Daoy (cell line): Measurements from ENCODE around the gene KRTDAP. TPM values are rescaled to one million over a fixed set of nuclear protein-coding genes. Genes with fewer than 3 reads are reported as not detected.

Experiments
- DNase-seq: peaks from one replicate; pipeline ENCODE4 v3.0.0-alpha.2; 2015; ENCODE audit warnings: low read depth
- total RNA-seq: library from RNA; depleted of rRNA; stranded (reverse); fragments of >200 nt; shearing (Covaris generic); gene quantifications from 2 replicates; pipeline ENCODE4 v1.2.3, GENCODE V29; 2014; rRNA removed

The KRTDAP gene
- total RNA-seq, 1 experiment from 2014 or later, result not detected

GRCh38 chr19:35454663-35455062 lies 35.6 kb downstream of the KRTDAP start:
- no peak for DNase-seq

GRCh38 chr19:35451338-35452096 lies 38.7 kb downstream of the KRTDAP start:
- no peak for DNase-seq

GRCh38 chr19:35449359-35450043 lies 40.8 kb downstream of the KRTDAP start:
- peak; percentile 38 for DNase-seq

GRCh38 chr19:35447606-35448469 lies 42.4 kb downstream of the KRTDAP start, which contains the start of gene FFAR2:
TSS of gene FFAR2 (plus strand) at chr19:35448257. CDS start at chr19:35449715, 1,458 bp downstream.
- no peak for DNase-seq

GRCh38 chr19:35445826-35446593 lies 44.3 kb downstream of the KRTDAP start:
- DNase-seq, result no peak

GRCh38 chr19:35444735-35445134 lies 45.5 kb downstream of the KRTDAP start:
- no peak for DNase-seq

- DNase-seq, result no peak
Observed at GRCh38 chr19:35442091-35442490, 48.2 kb downstream of the KRTDAP start.

- no peak for DNase-seq
Observed at GRCh38 chr19:35439921-35440320, 50.3 kb downstream of the KRTDAP start.

GRCh38 chr19:35438527-35438926 lies 51.7 kb downstream of the KRTDAP start:
- DNase-seq, result no peak

- no peak for DNase-seq
Observed at GRCh38 chr19:35438096-35438495, 52.2 kb downstream of the KRTDAP start.

- DNase-seq, result no peak
Observed at GRCh38 chr19:35437406-35437951, 52.8 kb downstream of the KRTDAP start.

Other genes starting within 250 kb of the KRTDAP start
- 21.1 and 32.9 TPM in 2 replicates for gene LSR, start 241.5 kb downstream of the KRTDAP start, total RNA-seq
- 57.8 and 66.1 TPM in 2 replicates for gene USF2, start 221.5 kb downstream of the KRTDAP start, total RNA-seq
- not detected in 2 replicates for gene HAMP, start 207.9 kb downstream of the KRTDAP start, total RNA-seq
- not detected in 2 replicates for gene MAG, start 198.3 kb downstream of the KRTDAP start, total RNA-seq
- not detected in 2 replicates for gene CD22, start 161.3 kb downstream of the KRTDAP start, total RNA-seq
- gene FFAR1, start 142.6 kb downstream of the KRTDAP start, total RNA-seq, result not detected in 2 replicates
- gene FFAR3, start 132.0 kb downstream of the KRTDAP start, total RNA-seq, result not detected in 2 replicates
- gene GPR42, start 119.4 kb downstream of the KRTDAP start, total RNA-seq, result not detected in 2 replicates
- gene FFAR2, start 42.2 kb downstream of the KRTDAP start, total RNA-seq, result not detected in 2 replicates
- 38.1 and 54.3 TPM in 2 replicates for gene DMKN, start 23.2 kb upstream of the KRTDAP start, total RNA-seq
- 0.11 TPM in 1 of 2 replicates, not detected in the other for gene SBSN, start 37.8 kb upstream of the KRTDAP start, total RNA-seq
- not detected in 2 replicates for gene GAPDHS, start 43.0 kb upstream of the KRTDAP start, total RNA-seq
- gene TMEM147, start 55.2 kb upstream of the KRTDAP start, total RNA-seq, result 113 and 114 TPM in 2 replicates
- not detected in 2 replicates for gene ATP4A, start 73.2 kb upstream of the KRTDAP start, total RNA-seq
- gene PMIS2, start 95.7 kb upstream of the KRTDAP start, total RNA-seq, result not detected in 2 replicates
- 14.9 and 21.3 TPM in 2 replicates for gene HAUS5, start 122.3 kb upstream of the KRTDAP start, total RNA-seq
- 129 and 147 TPM in 2 replicates for gene RBM42, start 138.6 kb upstream of the KRTDAP start, total RNA-seq
- gene ETV2, start 151.3 kb upstream of the KRTDAP start, total RNA-seq, result not detected in 2 replicates
- 460 and 655 TPM in 2 replicates for gene COX6B1, start 157.9 kb upstream of the KRTDAP start, total RNA-seq
- not detected in 2 replicates for gene UPK1A, start 176.1 kb upstream of the KRTDAP start, total RNA-seq
- gene ZBTB32, start 214.1 kb upstream of the KRTDAP start, total RNA-seq, result 0.06 TPM in 1 of 2 replicates, not detected in the other
- gene KMT2B, start 227.5 kb upstream of the KRTDAP start, total RNA-seq, result 6.3 and 18.6 TPM in 2 replicates